Mammary epithelial cell (primary cell): ENCODE results near the gene ANXA6.

Source experiments
- EZH2 ChIP-seq: IDR thresholded peaks from 2 replicates; pipeline ENCODE4 v1.6.1; 2012; ENCODE audit warnings: low read length, inconsistent platforms, borderline replicate concordance
- TF ChIP-seq, protein P1 (sequence below), 2 donors: IDR thresholded peaks in 1 of 2; conservative IDR thresholded peaks in 1 of 2; 2 replicates each; pipeline ENCODE4 v1.5.1; 2011 to 2012; ENCODE audit warnings: inconsistent platforms in 2 of 2, low read length in 2 of 2, mild to moderate bottlenecking in 2 of 2, control low read depth in 1 of 2, low read depth in 1 of 2; ENCODE audit not compliant: insufficient read depth in 1 of 2; ENCODE audit errors: extremely low read depth in 1 of 2

DNA sequence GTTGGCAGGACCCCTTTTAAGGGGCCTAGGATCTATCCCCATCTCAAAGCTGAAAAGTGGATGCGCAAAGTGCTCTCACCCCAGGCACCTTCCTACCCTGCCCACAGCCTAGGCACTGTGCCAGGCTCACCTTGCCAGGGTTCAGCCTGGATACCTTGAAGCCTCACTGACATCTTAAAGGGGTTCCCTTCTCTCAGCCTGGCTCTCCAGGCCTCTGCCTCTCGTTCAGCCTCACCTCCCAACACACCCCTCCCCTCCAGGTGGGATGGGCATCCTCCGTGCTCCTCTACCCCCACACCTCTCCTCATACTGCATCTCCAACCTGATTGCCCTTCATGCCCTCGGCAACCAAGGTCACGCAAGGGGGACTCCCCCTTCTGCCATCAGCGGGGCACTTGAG is 102.2 kb downstream of the ANXA6 start:
- TF ChIP-seq, protein P1, sequence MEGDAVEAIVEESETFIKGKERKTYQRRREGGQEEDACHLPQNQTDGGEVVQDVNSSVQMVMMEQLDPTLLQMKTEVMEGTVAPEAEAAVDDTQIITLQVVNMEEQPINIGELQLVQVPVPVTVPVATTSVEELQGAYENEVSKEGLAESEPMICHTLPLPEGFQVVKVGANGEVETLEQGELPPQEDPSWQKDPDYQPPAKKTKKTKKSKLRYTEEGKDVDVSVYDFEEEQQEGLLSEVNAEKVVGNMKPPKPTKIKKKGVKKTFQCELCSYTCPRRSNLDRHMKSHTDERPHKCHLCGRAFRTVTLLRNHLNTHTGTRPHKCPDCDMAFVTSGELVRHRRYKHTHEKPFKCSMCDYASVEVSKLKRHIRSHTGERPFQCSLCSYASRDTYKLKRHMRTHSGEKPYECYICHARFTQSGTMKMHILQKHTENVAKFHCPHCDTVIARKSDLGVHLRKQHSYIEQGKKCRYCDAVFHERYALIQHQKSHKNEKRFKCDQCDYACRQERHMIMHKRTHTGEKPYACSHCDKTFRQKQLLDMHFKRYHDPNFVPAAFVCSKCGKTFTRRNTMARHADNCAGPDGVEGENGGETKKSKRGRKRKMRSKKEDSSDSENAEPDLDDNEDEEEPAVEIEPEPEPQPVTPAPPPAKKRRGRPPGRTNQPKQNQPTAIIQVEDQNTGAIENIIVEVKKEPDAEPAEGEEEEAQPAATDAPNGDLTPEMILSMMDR (conservative IDR thresholded peaks at IDR 0.05 in 1 of 2, IDR thresholded peaks at IDR 0.05 in 1 of 2; ENCODE audit: extremely low read depth in 1 of 2, insufficient read depth in 1 of 2, low read depth in 1 of 2, low read length in 2 of 2): no peak
- TF ChIP-seq EZH2: no peak
